Left ventricle myocardium inferior (tissue), 1 donor: ENCODE results near the gene SORCS3. TPM values are rescaled to one million over a fixed set of nuclear protein-coding genes. Genes with fewer than 3 reads are reported as not detected.
"Not testable (repeated sequence)": the region's sequence is repeated elsewhere in the genome, so short reads cannot be mapped to it uniquely, and the experiment has no call there.

Experiments used
- DNase-seq: peaks from one replicate; pipeline ENCODE4 v3.0.0-alpha.2; 2020
- H3K27ac ChIP-seq: fragments of 200-600 bp; replicated peaks from 2 replicates; pipeline ENCODE4 v1.8.0; 2021
- H3K27me3 ChIP-seq: fragments of 200-600 bp; 2 replicates; pipeline ENCODE4 v1.8.0; 2021; ENCODE audit warnings: low read depth
- H3K36me3 ChIP-seq: fragments of 200-600 bp; 2 replicates; pipeline ENCODE4 v1.8.0; 2021
- H3K4me1 ChIP-seq: fragments of 200-600 bp; 2 replicates; pipeline ENCODE4 v1.8.0; 2021
- H3K4me3 ChIP-seq: fragments of 200-600 bp; 2 replicates; pipeline ENCODE4 v1.8.0; 2021; ENCODE audit warnings: mild to moderate bottlenecking, moderate library complexity
- H3K9me3 ChIP-seq: fragments of 200-600 bp; replicated peaks from 2 replicates; pipeline ENCODE4 v1.8.0; 2021
- intact Hi-C: fragments of 100-400 bp; cut with micrococcal nuclease; formaldehyde crosslinking; loops from one replicate; pipeline ENCODE4 v1.11.0; 2022
- total RNA-seq: library from RNA; stranded (reverse); fragmentation: NEBNext Ultra II Directional; extraction: Animal tissue kit (Norgen Biotek cat#: 25700); gene quantifications from one replicate; pipeline ENCODE4 v1.2.1, GENCODE V29; 2021
- TF ChIP-seq, protein P1 (sequence below): fragments of 200-600 bp; IDR thresholded peaks from 2 replicates; pipeline ENCODE4 v1.8.0; 2021; ENCODE audit warnings: antibody characterized with exemption, mild to moderate bottlenecking, borderline replicate concordance
- donor health status: DM: no; HTN: yes; CAD: no; lungs with severe emphysema.

Gene SORCS3
- total RNA-seq, 1 donor from 2014 or later = 0.03 TPM

DNA sequence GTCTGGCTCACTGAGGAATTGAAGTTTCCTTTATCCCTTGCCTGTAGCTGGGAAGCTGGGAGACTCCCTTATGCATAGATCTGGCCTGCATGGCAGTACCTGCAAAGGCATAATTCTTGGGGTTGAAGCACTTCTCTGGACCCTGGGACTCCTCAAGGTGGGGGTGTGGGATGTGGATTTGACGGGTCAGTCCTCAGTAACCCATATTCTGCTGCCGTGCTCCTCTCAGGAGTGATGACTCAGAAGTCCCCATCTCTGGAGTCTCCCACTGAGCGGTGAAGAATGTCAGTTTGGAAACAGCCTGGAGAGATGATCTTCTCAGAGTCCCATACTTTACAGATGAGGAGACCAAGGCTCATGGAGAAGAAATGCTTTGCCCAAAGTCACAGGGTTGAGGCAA lies 49.0 kb downstream of the SORCS3 start:
- intact Hi-C loops = no loop called here
- no peak for DNase-seq
- Histone ChIP-seq H3K36me3 (no peaks in the 10 kb centered on the region), H3K27me3 (peaks cover 46% of the 10 kb centered on the region), H3K9me3 (no peaks in the 10 kb centered on the region), H3K27ac (no peak overlapping the region), H3K4me3 (no peak overlapping the region), H3K4me1 (no peaks in the 10 kb centered on the region)
- TF ChIP-seq, protein P1, sequence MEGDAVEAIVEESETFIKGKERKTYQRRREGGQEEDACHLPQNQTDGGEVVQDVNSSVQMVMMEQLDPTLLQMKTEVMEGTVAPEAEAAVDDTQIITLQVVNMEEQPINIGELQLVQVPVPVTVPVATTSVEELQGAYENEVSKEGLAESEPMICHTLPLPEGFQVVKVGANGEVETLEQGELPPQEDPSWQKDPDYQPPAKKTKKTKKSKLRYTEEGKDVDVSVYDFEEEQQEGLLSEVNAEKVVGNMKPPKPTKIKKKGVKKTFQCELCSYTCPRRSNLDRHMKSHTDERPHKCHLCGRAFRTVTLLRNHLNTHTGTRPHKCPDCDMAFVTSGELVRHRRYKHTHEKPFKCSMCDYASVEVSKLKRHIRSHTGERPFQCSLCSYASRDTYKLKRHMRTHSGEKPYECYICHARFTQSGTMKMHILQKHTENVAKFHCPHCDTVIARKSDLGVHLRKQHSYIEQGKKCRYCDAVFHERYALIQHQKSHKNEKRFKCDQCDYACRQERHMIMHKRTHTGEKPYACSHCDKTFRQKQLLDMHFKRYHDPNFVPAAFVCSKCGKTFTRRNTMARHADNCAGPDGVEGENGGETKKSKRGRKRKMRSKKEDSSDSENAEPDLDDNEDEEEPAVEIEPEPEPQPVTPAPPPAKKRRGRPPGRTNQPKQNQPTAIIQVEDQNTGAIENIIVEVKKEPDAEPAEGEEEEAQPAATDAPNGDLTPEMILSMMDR = no peak

DNA sequence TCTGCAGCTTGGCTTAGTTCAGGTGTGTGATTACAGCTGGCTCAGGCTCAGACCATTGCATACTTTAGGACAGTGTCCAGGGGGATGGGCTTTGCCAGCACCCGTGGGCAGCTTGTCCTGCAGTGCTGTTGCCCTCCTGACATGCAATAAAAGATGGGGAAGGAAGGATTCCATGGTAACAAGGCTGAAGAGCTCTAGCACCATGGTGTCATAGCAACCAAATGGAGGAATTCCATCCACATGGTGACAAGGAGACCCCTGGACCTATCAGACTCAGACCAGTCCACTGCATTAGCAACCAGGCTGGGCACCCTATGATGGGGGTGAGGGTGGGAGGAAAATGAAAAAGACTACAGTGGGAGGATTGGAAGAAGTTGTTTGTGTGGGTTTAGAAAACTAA lies 49.9 kb downstream of the SORCS3 start:
- H3K27me3 ChIP-seq = peaks cover 46% of the 10 kb centered on the region
- no peaks in the 10 kb centered on the region for H3K4me1 ChIP-seq
- no peaks in the 10 kb centered on the region for H3K9me3 ChIP-seq
- H3K4me3 ChIP-seq = no peak overlapping the region
- DNase-seq = no peak
- no peaks in the 10 kb centered on the region for H3K36me3 ChIP-seq
- TF ChIP-seq, protein P1 = no peak
- H3K27ac ChIP-seq = no peak overlapping the region
- intact Hi-C loops = no loop called here

DNA sequence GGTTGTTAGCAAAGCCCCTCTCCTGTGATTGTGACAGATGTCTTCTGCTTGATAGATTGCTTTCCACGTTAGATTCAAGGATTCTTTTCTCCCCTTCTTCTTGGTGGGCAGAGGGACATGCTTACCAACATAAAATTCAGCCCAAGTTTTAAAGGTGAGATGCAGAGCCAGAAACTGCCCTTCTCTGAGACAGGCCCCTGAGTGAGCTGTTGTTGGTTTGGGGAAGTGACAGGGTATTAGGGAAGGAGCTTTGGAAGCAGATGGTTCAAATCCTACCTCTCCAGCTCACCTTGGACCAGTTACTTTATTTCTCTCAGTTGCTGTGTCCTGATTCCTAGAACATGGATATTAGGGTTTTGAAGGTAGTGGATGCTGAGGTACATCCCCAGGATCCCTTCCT lies 53.0 kb downstream of the SORCS3 start:
- Histone ChIP-seq H3K27ac (no peak overlapping the region), H3K4me3 (no peak overlapping the region), H3K4me1 (no peaks in the 10 kb centered on the region), H3K36me3 (no peaks in the 10 kb centered on the region), H3K9me3 (no peaks in the 10 kb centered on the region), H3K27me3 (peaks cover 34% of the 10 kb centered on the region)
- no peak for DNase-seq
- intact Hi-C loops = no loop called here
- TF ChIP-seq, protein P1 = no peak

DNA sequence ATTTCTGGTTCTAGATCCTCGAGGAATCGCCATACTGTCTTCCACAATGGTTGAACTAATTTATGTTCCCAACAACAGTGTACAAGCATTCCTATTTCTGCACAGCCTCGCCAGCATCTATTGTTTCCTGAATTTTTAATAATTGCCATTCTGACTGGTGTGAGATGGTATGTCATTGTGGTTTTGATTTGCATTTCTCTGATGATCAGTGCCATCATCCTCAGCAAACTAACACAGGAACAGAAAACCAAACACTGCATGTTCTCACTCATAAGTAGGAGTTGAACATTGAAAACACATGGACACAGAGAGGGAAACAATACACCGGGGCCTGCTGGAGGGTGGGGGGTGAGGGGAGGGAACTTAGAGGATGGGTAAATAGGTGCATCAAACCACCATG lies 62.2 kb downstream of the SORCS3 start:
- H3K9me3 ChIP-seq, DNase-seq, H3K4me3 ChIP-seq, H3K27ac ChIP-seq, H3K27me3 ChIP-seq, intact Hi-C loops, H3K36me3 ChIP-seq: not testable (repeated sequence)
- H3K4me1 ChIP-seq = peaks cover 13% of the 10 kb centered on the region

GRCh38 chr10:104706886-104707285 lies 65.8 kb downstream of the SORCS3 start:
- Histone ChIP-seq H3K36me3 (no peaks in the 10 kb centered on the region), H3K27ac (no peak overlapping the region), H3K4me1 (peaks cover 48% of the 10 kb centered on the region), H3K9me3 (no peaks in the 10 kb centered on the region), H3K4me3 (no peak overlapping the region), H3K27me3 (no peaks in the 10 kb centered on the region)
- TF ChIP-seq, protein P1 = no peak
- intact Hi-C loops = no loop called here
- no peak for DNase-seq

GRCh38 chr10:104707602-104708459 lies 66.7 kb downstream of the SORCS3 start:
- TF ChIP-seq, protein P1 = no peak
- peaks cover 48% of the 10 kb centered on the region for H3K4me1 ChIP-seq
- DNase-seq = no peak
- no peaks in the 10 kb centered on the region for H3K27me3 ChIP-seq
- intact Hi-C loops = no loop called here
- no peak overlapping the region for H3K4me3 ChIP-seq
- no peaks in the 10 kb centered on the region for H3K9me3 ChIP-seq
- peak overlapping the region; percentile 18 for H3K27ac ChIP-seq
- H3K36me3 ChIP-seq = no peaks in the 10 kb centered on the region
